H1 (cell line): ENCODE results near the gene SGO2. TPM values are rescaled to one million over a fixed set of nuclear protein-coding genes. Genes with fewer than 3 reads are reported as not detected.

Experiments used
- RBBP5 ChIP-seq: IDR thresholded peaks from 2 replicates; pipeline ENCODE4 v1.7.1; 2012; ENCODE audit warnings: low read depth, mild to moderate bottlenecking, inconsistent platforms, low read length, moderate library complexity, borderline replicate concordance
- polyA plus RNA-seq, 7 experiments: library from polyadenylated mRNA; depleted of rRNA in 3 of 7; stranded (reverse) in 5 of 7; unstranded in 2 of 7; fragments of >200 nt in 5 of 7; fragments of 200-250 nt in 2 of 7; gene quantifications; 1 replicate in 5 of 7; 2 replicates in 1 of 7; 4 replicates in 1 of 7; pipeline versions ENCODE4 v1.2.1 to v1.2.3, GENCODE V29; 2011 to 2013; ENCODE audit warnings: missing spikeins in 2 of 7, mixed read lengths in 2 of 7
- total RNA-seq: library from RNA; stranded (reverse); fragmentation: NEBNext Ultra II Directional; extraction: Animal tissue kit (Norgen Biotek cat#: 25700); gene quantifications from 2 replicates; pipeline ENCODE4 v1.2.1, GENCODE V29; 2021

The SGO2 gene
- total and polyA plus RNA-seq, 2 of the 8 experiments (the other 6 are each of a cell fraction or from before 2014, with no cell fraction given): 2.4 to 33.2 TPM

- TF ChIP-seq RBBP5: no peak
- TF ChIP-seq, all 59 proteins: peak for 0
These were observed 43.8 kb upstream of the SGO2 start (continued) for GRCh38 chr2:200482194-200482593.
